ENCODE results near the gene ARGLU1.

GRCh38 chr13:106575896-106576295 is 8.0 kb upstream of the ARGLU1 start:
- no peak for TF ChIP-seq ZFX (IDR thresholded peaks at IDR 0.05; ENCODE audit: borderline replicate concordance)
- TF ChIP-seq, protein P1, sequence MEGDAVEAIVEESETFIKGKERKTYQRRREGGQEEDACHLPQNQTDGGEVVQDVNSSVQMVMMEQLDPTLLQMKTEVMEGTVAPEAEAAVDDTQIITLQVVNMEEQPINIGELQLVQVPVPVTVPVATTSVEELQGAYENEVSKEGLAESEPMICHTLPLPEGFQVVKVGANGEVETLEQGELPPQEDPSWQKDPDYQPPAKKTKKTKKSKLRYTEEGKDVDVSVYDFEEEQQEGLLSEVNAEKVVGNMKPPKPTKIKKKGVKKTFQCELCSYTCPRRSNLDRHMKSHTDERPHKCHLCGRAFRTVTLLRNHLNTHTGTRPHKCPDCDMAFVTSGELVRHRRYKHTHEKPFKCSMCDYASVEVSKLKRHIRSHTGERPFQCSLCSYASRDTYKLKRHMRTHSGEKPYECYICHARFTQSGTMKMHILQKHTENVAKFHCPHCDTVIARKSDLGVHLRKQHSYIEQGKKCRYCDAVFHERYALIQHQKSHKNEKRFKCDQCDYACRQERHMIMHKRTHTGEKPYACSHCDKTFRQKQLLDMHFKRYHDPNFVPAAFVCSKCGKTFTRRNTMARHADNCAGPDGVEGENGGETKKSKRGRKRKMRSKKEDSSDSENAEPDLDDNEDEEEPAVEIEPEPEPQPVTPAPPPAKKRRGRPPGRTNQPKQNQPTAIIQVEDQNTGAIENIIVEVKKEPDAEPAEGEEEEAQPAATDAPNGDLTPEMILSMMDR (IDR thresholded peaks at IDR 0.05) = no peak

Data from 22Rv1 (cell line).